Inflammatory macrophage treated with lipopolysaccharide for 4 hours (primary cell): ENCODE data around the gene ZNHIT2.

Experiments used
- DNase-seq: peaks from one replicate; pipeline ENCODE4 v3.0.0-alpha.2; 2020

The ZNHIT2 gene

DNA sequence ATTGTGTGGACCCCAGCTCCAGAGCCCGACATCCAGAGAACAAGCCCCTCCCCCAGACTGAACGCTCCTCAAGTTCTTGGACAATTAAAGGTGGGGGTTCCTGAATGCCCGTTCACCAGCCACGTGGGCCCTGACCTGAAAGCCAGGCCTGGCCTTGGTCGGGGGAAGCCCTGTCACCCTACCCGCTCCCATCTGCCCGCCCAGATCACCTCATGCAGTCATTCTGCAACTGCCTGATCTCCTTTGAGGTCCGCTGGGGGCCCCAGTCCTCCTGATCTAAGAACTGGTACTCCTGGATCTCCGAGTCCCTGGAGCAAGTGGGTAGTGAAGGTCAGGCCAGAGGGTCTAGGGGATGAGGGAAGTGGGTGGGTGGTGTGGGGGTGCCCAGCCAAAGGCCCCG lies 50.1 kb downstream of the ZNHIT2 start:
- no peak for DNase-seq

GRCh38 chr11:65066805-65067291 lies 50.7 kb downstream of the ZNHIT2 start:
- no peak for DNase-seq
